Activated CD4-positive, alpha-beta T cell treated with anti-CD3 and anti-CD28 coated beads for 1 hour (primary cell): ENCODE results near the gene GABARAP.
A peak's percentile ranks its signal among the peaks of the same experiment; 100 is the strongest.

Experiments used
- DNase-seq: peaks from one replicate; pipeline ENCODE4 v3.0.0-alpha.2; 2020

The GABARAP gene

GRCh38 chr17:7241783-7242716, at the start of gene GABARAP:
Gene GABARAP, minus strand, starts transcription at chr17:7242449. Its CDS starts 119 bp downstream, at chr17:7242330.
- DNase-seq: peak; percentile 90

- no peak for DNase-seq
These were observed 48.4 kb upstream of the GABARAP start for GRCh38 chr17:7290685-7291084.

- DNase-seq: no peak
These were observed 47.9 kb upstream of the GABARAP start for GRCh38 chr17:7290166-7290565.

DNA sequence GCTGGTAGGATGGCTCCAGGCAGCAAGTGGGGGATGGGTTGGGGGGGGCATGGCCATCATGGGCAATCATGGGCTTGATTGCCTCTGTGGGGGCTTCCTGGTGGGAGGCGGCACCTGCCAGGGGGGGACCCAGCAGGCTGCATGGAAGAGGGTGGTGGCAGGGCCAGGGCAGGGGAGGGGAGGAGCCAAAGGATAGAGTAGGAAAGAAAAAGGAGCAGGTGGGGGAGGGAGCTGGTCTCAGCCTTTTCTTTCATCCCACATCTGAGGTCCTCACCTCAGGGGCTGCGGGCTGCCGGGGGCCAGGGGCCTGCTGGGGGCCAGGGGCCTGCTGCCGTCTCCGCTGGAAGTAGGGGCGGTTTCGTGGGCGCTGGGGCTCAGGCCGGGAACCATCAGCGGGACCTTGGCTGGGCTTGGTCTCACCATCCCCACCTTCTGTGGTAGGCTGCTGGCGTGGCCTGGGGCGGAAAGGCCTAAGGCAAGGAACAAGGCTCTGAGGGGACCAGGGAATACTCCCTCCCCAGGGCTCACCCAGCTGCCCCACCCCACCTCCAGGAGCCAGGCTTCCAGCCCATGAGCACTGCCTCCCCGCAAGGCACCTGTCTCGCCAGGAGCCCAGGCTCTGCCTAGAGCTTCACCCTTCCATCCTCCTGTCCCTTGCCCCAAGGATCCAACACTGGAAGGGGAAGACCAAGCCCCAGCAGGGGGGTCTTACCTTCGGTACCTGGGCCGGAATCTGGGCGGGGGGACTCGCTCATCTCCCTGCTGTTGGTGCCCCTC, 47.2 kb upstream of the GABARAP start:
- DNase-seq: no peak

- DNase-seq: no peak
These were observed 43.4 kb upstream of the GABARAP start for GRCh38 chr17:7285679-7286078.

DNA sequence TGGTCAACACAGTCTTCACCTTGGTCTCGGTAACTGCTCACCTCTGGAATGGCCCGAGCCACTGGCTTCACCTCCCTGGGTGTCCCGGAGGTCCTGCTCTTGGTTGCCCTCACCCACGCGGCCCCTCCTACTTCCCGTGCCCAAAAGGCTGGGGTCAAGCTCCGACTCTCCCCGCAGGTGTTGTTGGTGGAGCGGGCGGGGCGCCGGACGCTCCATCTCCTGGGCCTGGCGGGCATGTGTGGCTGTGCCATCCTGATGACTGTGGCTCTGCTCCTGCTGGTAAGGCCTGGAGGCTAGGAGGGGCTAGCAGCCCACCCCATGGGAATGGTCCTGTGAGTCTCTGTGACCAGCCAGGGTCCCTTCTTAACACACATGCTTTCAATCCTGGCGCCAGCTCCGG, 42.7 kb upstream of the GABARAP start:
- no peak for DNase-seq

GRCh38 chr17:7283471-7284216, 41.4 kb upstream of the GABARAP start:
- no peak for DNase-seq

- DNase-seq: no peak
These were observed 40.6 kb upstream of the GABARAP start for GRCh38 chr17:7282752-7283321.

DNA sequence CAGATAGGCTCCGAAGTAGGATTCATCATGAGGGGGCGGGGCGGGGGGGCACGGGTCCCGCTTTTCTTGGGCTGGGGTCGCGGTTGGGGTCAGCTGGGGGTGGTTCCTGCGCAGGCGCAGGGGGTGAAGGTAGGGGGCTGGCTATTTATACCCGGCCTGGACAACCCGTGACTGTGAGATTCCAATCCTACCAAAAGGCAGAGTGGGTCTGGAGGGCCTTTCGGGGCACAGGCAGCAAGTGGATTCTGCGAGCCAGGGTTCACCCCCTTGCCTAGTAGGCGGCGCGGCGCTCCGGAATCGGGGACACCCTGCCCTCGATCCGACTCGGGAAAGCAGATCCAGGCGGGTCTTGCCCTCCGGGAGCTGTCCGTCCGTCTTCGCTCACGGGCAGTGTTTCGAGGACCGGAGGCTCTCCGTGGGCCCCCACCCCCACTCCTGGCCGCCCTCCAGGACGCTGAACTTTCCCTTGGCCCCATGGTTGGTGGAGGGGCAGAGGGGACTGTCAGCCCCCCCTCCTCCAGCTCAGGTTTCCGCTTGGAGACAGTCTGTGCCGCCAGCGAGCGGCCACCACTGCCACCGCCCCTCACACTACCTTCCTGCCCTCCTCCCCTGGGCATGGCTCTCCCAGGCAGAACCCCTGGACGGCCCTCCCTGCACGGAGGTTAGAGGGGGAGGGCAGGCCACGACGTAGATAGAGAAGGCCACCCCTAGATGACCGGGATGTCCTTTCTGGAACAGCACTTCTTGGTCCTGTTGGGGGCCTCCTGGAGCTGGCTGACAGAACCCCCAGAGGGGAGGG, 39.9 kb upstream of the GABARAP start:
- DNase-seq: no peak

DNA sequence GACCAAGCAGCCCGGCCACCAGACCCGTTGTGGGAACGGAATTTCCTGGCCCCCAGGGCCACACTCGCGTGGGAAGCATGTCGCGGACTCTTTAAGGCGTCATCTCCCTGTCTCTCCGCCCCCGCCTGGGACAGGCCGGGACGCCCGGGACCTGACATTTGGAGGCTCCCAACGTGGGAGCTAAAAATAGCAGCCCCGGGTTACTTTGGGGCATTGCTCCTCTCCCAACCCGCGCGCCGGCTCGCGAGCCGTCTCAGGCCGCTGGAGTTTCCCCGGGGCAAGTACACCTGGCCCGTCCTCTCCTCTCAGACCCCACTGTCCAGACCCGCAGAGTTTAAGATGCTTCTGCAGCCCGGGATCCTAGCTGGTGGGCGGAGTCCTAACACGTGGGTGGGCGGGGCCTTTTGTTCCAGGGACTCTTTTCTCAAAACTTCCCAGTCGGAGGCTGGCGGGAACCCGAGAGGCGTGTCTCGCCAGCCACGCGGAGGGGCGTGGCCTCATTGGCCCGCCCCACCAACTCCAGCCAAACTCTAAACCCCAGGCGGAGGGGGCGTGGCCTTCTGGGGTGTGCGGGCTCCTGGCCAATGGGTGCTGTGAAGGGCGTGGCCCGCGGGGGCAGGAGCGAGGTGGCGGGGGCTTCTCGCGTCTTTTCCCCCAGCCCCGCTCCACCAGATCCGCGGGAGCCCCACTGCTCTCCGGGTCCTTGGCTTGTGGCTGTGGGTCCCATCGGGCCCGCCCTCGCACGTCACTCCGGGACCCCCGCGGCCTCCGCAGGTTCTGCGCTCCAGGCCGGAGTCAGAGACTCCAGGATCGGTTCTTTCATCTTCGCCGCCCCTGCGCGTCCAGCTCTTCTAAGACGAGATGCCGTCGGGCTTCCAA, 39.1 kb upstream of the GABARAP start, which contains the start of gene SLC2A4:
Gene SLC2A4, plus strand, starts transcription at position 645 of the 879 bp plus-strand sequence. Its CDS starts 217 bp downstream, at position 862.
- peak; percentile 73 for DNase-seq

DNA sequence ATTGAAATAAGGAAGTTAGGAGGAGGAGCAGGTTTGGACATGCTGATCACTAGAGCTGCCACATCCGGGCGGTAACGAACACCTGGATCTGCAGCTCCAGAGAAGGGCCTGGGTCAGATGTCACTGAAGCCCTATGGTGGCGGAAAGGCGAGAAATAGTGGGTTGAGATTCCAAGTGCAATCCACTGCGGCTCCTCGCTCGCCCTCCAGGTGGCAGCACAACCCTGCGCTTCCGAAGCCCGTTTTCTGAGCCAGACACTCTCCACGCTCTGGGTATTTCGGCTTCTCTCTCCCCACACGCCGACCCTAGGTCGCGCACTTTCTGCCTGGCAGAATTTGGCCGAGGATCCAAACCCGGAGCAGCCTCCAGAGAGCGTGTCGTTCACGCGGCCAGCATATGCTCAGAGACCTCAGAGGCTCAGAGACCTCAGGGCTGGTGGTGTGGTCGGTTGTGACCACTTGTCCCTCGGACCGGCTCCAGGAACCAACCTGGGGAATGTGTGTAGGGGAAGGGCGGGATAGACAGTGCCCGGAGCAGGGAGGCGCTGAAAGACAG, 38.3 kb upstream of the GABARAP start:
- peak; percentile 82 for DNase-seq

DNA sequence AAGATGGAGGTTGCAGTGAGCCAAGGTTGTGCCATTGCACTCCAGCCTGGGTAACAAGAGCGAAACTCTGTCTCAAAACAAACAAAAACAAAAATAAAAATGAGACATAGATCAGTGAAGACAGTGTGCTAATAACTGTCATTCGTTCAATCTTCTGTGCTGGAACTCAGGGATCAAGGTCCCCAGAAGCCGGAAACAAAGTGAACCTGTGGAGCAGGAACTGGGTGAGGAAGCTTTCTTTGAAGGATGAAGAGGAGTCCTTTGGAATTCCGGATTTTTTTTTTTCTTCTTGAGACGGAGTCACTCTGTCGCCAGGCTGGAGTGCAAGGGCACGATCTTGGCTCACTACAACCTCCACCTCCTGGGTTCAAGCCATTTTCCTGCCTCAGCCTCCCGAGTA, 37.2 kb upstream of the GABARAP start:
- no peak for DNase-seq

- no peak for DNase-seq
These were observed 24.5 kb upstream of the GABARAP start for GRCh38 chr17:7266784-7267183.

DNA sequence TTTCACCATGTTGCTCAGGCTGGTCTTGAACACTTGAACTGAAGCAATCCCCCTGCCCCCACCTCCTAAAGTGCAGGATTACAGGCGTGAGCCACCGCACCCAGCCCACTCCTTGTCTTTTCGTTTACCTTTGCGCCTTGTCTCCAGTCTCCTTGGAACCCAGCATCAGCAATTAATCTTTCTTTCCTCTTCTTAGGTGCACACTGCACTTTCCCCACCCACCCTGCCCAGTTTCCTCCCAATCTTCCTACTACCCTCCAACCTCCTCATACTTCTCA, 21.5 kb upstream of the GABARAP start:
- DNase-seq: no peak

GRCh38 chr17:7262935-7263800, 20.9 kb upstream of the GABARAP start:
- DNase-seq: no peak

DNA sequence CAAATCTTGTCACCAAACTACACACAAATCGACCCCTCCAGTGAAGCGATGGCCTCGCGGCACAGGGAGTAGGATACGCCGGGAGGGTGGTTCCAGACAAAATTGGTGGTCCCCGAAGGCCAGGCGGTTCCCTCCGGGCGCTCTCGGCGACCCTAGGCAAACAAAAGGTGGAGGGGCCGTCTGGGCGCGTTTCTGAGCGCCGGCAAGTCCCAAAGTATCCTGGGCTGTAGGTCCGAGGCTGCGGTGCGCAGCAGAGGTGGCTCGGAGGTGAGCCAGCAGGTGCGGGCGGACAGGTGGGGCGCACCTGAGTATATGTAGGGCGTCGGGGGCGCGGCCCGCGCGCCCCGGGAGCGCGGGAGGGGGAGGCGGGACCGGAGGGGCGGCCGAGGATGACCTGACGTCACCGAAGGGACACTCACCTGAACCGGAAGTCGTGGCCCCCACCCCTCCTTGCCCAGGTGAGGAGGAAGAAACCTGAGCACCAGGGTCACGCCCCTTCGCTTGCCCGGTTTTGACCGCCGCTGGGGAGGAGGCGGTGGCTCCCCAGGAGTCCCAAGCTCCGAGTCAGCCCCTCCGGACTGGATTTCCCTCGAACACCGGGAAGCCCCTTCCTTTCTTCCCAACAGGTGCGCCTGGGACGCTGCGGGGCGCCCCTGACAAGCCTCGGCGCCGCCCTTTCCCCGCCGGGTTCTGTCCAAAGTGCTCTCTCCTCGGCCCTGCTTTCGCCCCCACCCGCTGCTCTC, 20.1 kb upstream of the GABARAP start, which contains the start of gene CLDN7:
Gene CLDN7, minus strand, starts transcription at position 287 of the 743 bp plus-strand sequence. CDS start 435 bp downstream, outside the sequence.
- DNase-seq: no peak

DNA sequence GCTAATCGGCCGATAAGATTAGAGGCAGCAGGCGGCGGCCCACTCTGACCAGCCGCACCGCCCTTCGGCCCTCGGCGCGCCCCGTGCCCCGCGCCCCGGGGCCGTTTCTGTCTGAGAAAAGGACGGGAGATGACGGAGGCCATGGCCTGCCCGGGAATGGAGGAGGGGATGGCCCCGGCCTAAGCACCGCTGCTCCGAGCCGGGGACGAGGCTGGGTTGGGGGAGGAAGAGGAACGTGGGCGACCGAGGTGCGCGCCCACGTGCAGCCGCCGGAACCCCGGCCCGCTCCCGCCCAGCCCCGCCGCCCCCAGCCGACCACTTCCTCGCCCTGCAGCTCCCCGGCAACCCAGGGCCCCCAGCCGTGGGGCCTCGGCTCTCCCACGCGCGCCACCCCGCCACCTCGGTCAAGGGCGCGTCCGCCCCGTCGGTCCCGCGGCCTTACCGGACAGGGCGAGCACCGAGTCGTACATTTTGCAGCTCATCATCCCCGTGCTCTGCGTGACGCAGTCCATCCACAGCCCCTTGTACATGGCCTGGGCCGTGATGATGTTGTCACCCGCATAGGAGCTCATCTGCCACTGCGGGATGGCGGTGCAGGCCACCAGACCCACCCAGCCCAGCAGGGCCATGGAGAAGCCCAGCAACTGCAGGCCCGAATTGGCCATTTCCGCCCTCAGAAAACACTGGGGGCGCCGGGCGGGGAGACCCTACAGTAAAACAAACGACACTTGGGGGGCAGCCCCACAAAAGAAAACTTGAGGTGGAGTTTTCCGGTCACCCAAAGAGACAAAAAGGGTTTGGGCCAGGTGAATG, 19.3 kb upstream of the GABARAP start:
- no peak for DNase-seq
